ENCODE measurements around the gene PAX4. TPM values are rescaled to one million over a fixed set of nuclear protein-coding genes. Genes with fewer than 3 reads are reported as not detected.

Gene PAX4
- total RNA-seq, 4 donors from 2014 or later: not detected

DNA sequence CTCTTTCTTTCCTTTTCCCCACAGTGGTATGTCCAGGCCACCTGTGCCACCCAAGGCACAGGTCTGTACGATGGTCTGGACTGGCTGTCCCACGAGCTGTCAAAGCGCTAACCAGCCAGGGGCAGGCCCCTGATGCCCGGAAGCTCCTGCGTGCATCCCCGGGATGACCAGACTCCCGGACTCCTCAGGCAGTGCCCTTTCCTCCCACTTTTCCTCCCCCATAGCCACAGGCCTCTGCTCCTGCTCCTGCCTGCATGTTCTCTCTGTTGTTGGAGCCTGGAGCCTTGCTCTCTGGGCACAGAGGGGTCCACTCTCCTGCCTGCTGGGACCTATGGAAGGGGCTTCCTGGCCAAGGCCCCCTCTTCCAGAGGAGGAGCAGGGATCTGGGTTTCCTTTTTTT, 26.8 kb downstream of the PAX4 start:
- TF ChIP-seq, protein P1, sequence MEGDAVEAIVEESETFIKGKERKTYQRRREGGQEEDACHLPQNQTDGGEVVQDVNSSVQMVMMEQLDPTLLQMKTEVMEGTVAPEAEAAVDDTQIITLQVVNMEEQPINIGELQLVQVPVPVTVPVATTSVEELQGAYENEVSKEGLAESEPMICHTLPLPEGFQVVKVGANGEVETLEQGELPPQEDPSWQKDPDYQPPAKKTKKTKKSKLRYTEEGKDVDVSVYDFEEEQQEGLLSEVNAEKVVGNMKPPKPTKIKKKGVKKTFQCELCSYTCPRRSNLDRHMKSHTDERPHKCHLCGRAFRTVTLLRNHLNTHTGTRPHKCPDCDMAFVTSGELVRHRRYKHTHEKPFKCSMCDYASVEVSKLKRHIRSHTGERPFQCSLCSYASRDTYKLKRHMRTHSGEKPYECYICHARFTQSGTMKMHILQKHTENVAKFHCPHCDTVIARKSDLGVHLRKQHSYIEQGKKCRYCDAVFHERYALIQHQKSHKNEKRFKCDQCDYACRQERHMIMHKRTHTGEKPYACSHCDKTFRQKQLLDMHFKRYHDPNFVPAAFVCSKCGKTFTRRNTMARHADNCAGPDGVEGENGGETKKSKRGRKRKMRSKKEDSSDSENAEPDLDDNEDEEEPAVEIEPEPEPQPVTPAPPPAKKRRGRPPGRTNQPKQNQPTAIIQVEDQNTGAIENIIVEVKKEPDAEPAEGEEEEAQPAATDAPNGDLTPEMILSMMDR (IDR thresholded peaks at IDR 0.05; ENCODE audit: low read depth): no peak

DNA sequence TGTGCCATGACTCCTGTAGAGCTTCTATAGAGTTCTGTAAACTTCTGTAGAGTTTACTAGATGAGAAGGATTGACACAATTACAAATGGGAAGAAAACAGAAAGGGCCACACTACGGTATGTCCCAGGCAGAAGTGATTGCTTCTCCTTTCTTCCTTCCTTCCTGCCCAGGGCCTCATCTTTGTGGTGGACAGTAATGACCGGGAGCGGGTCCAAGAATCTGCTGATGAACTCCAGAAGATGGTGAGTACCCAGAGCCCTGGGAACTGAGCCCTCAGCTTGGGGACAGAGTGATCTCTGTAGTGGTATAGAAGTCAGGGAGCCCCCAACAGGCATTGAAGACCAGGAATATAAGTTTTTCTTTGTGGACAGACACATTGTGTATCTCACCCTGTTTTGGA, 28.0 kb downstream of the PAX4 start:
- TF ChIP-seq, protein P1 (IDR thresholded peaks at IDR 0.05; ENCODE audit: low read depth): no peak

DNA sequence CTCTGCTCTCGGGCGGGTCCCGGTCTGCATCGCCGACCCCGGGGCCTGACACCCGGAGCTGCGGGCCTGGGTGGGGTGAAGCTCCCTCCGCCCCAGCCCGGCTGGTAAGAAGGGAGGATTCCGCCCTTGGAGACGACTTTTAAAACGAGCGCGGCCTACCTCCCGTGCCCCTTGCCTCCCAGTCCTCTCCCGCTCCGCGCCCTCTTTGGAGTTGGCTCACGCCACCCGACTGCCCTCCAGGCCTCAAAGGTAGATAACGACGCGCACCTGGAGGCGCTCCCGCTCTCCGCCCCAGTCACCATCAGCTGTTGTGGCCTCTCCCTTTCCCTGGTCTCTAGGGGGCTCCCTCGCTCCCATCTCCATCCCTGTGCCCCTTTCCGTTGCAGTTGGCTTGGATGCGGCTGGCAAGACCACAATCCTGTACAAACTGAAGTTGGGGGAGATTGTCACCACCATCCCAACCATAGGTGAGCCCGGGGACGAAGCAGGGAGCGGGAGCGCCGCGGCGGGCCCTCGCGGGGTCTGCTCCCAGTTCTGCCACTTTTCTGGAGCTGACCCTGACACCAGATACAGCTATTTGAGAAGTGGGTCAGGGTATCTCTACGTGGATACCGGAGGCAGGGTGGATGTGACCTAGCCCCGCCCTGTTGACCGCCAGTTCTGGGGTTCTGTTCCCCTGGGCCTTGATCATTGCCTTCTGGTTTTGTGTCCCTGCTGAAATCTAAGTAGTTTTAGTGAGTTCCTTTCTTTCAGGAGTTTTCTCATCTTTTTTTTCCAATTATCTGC, 29.1 kb downstream of the PAX4 start:
- TF ChIP-seq, protein P1 (IDR thresholded peaks at IDR 0.05; ENCODE audit: low read depth): no peak

DNA sequence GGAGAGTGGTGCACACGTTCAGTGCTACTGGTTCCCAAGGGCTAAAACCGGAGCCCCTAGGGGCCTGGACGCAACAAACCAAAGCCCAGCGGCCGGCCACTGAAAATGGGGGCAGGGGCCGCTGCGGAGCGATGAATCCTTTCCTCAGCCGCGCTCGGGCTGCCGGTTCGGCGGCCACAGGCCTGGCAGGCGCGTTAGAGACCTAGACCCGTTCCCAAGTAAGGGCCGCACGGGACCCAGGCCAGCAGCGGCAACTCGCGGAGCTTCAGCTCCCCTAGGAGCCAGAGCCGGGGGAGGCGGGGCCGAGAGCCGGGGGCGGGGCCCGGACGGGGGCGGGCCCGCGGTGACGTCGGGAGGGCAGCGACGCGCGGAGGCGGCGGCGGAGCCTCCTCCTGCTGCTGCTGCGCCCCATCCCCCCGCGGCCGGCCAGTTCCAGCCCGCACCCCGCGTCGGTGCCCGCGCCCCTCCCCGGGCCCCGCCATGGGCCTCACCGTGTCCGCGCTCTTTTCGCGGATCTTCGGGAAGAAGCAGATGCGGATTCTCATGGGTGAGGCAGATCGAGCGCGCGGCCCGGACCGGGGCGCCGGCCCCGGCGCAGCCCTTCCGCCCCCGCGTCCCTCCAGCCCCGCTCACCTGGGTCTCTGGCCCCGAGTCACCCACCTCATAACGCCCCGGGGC, 29.8 kb downstream of the PAX4 start, which contains the start of gene ARF5:
ARF5 (plus strand) TSS at position 393 of the 678 bp plus-strand sequence; CDS start at position 481, 88 bp downstream.
- TF ChIP-seq, protein P1 (IDR thresholded peaks at IDR 0.05; ENCODE audit: low read depth): no peak

DNA sequence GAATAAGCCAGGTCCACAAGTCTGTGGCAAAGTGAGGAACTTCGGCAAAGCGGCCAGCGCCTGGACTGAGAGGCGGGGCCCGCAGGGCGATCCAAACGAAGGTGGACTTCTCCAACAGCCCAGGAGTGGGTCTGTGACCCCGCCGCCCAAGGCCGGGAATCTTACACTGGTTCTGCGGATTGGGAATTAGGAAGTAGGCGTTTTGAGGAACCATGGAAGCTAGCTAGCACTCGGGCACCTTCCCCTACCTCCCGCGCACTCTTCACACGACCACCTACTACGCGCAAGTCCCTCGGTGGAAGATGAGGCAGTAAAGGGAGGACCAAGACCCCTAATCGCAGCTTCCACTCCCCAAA, 30.3 kb downstream of the PAX4 start:
- TF ChIP-seq, protein P1 (IDR thresholded peaks at IDR 0.05; ENCODE audit: low read depth): no peak

DNA sequence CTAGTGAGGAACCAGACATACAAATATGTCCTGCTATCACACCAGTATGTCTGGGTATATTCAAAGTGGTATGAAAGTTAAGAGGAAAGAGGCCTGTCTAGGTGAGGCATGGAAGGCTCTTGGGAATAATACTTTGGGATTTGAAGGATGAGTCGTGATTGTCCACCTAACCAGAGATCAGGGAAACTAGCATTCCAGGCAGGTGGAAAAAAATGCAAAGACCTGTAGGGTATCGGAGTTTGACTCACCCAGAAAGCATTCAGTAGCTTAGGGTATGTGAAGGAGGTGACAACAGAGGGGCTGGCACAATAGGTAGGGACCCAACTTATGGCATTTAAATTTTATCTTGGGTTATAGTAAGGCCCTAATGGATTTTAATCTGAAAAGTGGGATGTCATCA, 31.6 kb downstream of the PAX4 start:
- TF ChIP-seq, protein P1 (IDR thresholded peaks at IDR 0.05; ENCODE audit: low read depth): no peak

Data from subcutaneous adipose tissue (tissue), 4 donors.